ENCODE data around the gene NTNG2.

DNA sequence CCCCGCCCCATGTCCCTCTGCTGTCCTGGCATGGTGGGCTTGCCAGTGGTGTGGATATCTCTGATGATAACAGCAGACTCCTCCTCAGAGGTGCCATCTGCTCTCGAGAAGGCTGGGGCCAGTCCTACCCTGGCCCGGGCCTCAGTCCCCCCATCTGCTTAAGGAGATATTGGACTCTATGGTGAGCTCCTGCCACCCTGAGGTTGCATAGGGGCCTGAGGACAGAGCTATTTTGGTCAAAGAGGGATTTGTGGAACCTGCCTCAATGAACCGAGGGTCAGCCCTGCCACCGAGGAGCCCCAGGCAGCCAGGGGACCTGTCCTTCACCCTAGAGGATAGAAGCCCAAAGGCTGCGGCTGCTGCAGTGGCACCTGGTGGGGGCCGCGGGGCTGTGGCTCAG lies 32.6 kb downstream of the NTNG2 start:
- TF ChIP-seq CTCF (IDR thresholded peaks at IDR 0.05; ENCODE audit: insufficient read depth, low read depth, low read length) (no peak), EZH2 (IDR thresholded peaks at IDR 0.05; ENCODE audit: insufficient read depth, low read length) (no peak)
